Upper lobe of right lung (tissue), 1 donor: ENCODE results near the gene PEPD. TPM values are rescaled to one million over a fixed set of nuclear protein-coding genes. Genes with fewer than 3 reads are reported as not detected.

ENCODE experiments used
- ATAC-seq: fragments of 200-7000 bp; cut with Tn5 transposase; one replicate; pipeline ENCODE4 v1.9.1; 2020; ENCODE audit warnings: mild to moderate bottlenecking, moderate library complexity
- DNase-seq: peaks from one replicate; pipeline ENCODE4 v3.0.0-alpha.2; 2020
- H3K27ac ChIP-seq: fragments of 200-600 bp; one replicate; pipeline ENCODE4 v1.8.0; 2022
- H3K27me3 ChIP-seq: fragments of 200-600 bp; one replicate; pipeline ENCODE4 v1.8.0; 2022; ENCODE audit warnings: mild to moderate bottlenecking
- H3K36me3 ChIP-seq: fragments of 200-600 bp; one replicate; pipeline ENCODE4 v1.8.0; 2022
- H3K4me1 ChIP-seq: fragments of 200-600 bp; one replicate; pipeline ENCODE4 v1.8.0; 2022
- H3K4me3 ChIP-seq: fragments of 200-600 bp; one replicate; pipeline ENCODE4 v1.8.0; 2022; ENCODE audit warnings: mild to moderate bottlenecking
- H3K9me3 ChIP-seq: fragments of 200-600 bp; one replicate; pipeline ENCODE4 v1.8.0; 2022
- CTCF ChIP-seq: fragments of 200-600 bp; IDR thresholded peaks from one replicate; pipeline ENCODE4 v1.8.0; 2022; ENCODE audit warnings: antibody characterized with exemption
- intact Hi-C: fragments of 100-400 bp; cut with DNase I; formaldehyde crosslinking; loops from one replicate; pipeline ENCODE4 v1.11.0; 2022
- total RNA-seq: library from RNA; stranded (reverse); fragmentation: NEBNext Ultra II Directional; extraction: Animal tissue kit (Norgen Biotek cat#: 25700); gene quantifications from one replicate; pipeline ENCODE4 v1.2.1, GENCODE V29; 2021
- donor health status: DM: no; HTN: yes; CAD: no; lungs with severe emphysema.

PEPD gene
- total RNA-seq, 1 donor from 2014 or later: 78.4 TPM

- DNase-seq (peak; percentile 82), ATAC-seq (peak; percentile 7)
- Histone ChIP-seq H3K27me3 (no peaks in the 10 kb centered on the region), H3K27ac (no peak overlapping the region), H3K4me1 (peaks cover 47% of the 10 kb centered on the region), H3K36me3 (no peaks in the 10 kb centered on the region), H3K9me3 (no peaks in the 10 kb centered on the region), H3K4me3 (no peak overlapping the region)
- TF ChIP-seq CTCF: no peak
- intact Hi-C loops: no loop called here
Measured at GRCh38 chr19:33395561-33396550, 125.7 kb downstream of the PEPD start.

- H3K27ac ChIP-seq: peak overlapping the region; percentile 42
- peaks cover 56% of the 10 kb centered on the region for H3K4me1 ChIP-seq
- H3K27me3 ChIP-seq: no peaks in the 10 kb centered on the region
- intact Hi-C loops: no loop called here
- ATAC-seq: no peak
- H3K36me3 ChIP-seq: no peaks in the 10 kb centered on the region
- no peak for DNase-seq
- no peaks in the 10 kb centered on the region for H3K9me3 ChIP-seq
- TF ChIP-seq CTCF: no peak
- H3K4me3 ChIP-seq: no peak overlapping the region
Measured at GRCh38 chr19:33394723-33395560, 126.6 kb downstream of the PEPD start.

GRCh38 chr19:33394006-33394722, 127.4 kb downstream of the PEPD start:
- Histone ChIP-seq H3K4me3 (no peak overlapping the region), H3K27me3 (no peaks in the 10 kb centered on the region), H3K27ac (peak overlapping the region; percentile 42), H3K9me3 (no peaks in the 10 kb centered on the region), H3K36me3 (no peaks in the 10 kb centered on the region), H3K4me1 (peaks cover 64% of the 10 kb centered on the region)
- ATAC-seq (peak; percentile 18), DNase-seq (peak; percentile 75)
- TF ChIP-seq CTCF: no peak
- intact Hi-C loops: no loop called here

GRCh38 chr19:33393286-33394005, 128.1 kb downstream of the PEPD start:
- DNase-seq: no peak
- no peak for ATAC-seq
- peaks cover 71% of the 10 kb centered on the region for H3K4me1 ChIP-seq
- no peak overlapping the region for H3K4me3 ChIP-seq
- no peak overlapping the region for H3K27ac ChIP-seq
- H3K36me3 ChIP-seq: no peaks in the 10 kb centered on the region
- TF ChIP-seq CTCF: no peak
- intact Hi-C loops: no loop called here
- no peaks in the 10 kb centered on the region for H3K27me3 ChIP-seq
- no peaks in the 10 kb centered on the region for H3K9me3 ChIP-seq
